T-helper 1 cell treated with Interleukin-12 subunit alpha and Interleukin-12 subunit beta and Interleukin-4 antibody, amounts not matched to agents 30 μg/mL and 1 μg/mL, for 36 hours (primary cell): ENCODE data around the gene BYSL.

Experiments used
- H3K27ac Mint-ChIP-seq: one replicate; pipeline ENCODE4 v1.8.0; 2021; ENCODE audit warnings: mild to moderate bottlenecking, mixed read lengths
- H3K27me3 Mint-ChIP-seq: one replicate; pipeline ENCODE4 v1.8.0; 2021; ENCODE audit warnings: low read depth, mixed read lengths
- H3K36me3 Mint-ChIP-seq: one replicate; pipeline ENCODE4 v1.8.0; 2021; ENCODE audit warnings: low read depth, mixed read lengths
- H3K4me1 Mint-ChIP-seq: one replicate; pipeline ENCODE4 v1.8.0; 2021; ENCODE audit warnings: low read depth, mixed read lengths
- H3K4me3 Mint-ChIP-seq: one replicate; pipeline ENCODE4 v1.8.0; 2021; ENCODE audit warnings: mild to moderate bottlenecking, moderate library complexity, mixed read lengths
- H3K9me3 Mint-ChIP-seq: one replicate; pipeline ENCODE4 v1.8.0; 2021; ENCODE audit warnings: mixed read lengths

The BYSL gene

DNA sequence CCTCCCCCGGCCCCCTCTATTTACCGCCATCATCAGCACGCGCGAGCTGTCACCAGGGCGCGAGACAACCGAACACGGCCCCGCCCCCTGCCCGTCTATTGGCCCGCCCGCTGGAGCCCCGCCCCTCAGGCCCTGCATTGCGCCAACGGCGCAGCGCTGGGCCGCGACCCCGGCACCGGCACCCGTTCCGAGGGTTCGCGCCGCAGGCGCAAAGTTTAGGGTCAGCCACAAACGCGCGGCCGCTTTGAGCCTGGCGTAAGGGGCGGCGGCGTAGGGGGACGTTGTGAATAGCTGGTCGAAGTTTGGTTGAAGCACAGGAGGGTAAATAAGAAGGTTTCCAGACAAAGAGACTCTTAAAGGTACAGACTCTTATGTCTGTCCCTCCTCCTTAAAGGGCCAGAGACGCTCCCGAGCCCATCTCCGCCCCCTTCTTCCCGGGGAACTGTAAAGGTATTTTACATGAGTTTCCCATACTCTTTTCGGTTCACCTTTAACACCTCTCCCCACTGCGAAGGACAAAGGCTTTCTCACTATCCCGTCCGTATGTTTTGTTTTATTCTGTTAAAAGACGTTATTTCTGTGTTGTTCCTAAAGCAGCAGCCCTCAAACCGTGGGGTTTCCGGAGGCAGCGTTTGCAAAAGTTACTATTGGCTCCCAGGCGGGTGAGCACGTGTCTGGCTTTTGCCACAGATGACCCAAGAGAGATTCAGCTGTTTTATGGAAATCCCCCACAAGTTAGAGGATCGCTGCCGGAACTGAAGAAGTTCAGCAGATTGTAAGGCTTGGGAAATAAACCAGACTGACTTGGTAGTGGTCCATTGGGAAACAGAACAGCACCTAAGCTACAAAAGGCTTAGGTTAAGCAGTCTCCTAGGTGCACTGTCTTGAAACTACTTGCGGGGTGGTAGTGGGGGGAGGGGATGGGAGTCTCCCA is 25.7 kb upstream of the BYSL start, which contains the start of gene USP49:
Gene USP49, minus strand, starts transcription at position 76 of the 934 bp plus-strand sequence. CDS start 88,392 bp downstream, outside the sequence.
- Mint-ChIP-seq H3K4me3 (no peak within 1 kb of the TSS), H3K27ac (peak within 1 kb of the TSS; percentile 83), H3K27me3 (no peaks in the 10 kb centered on the region), H3K4me1 (peaks cover 9% of the 10 kb centered on the region), H3K9me3 (no peaks in the 10 kb centered on the region), H3K36me3 (peaks cover 2% of the 10 kb centered on the region)

GRCh38 chr6:41896281-41896680 is 25.0 kb upstream of the BYSL start:
- Mint-ChIP-seq H3K4me3 (no peak overlapping the region), H3K36me3 (peaks cover 2% of the 10 kb centered on the region), H3K4me1 (peaks cover 9% of the 10 kb centered on the region), H3K27ac (peak overlapping the region; percentile 83), H3K27me3 (no peaks in the 10 kb centered on the region), H3K9me3 (no peaks in the 10 kb centered on the region)

- Mint-ChIP-seq H3K9me3 (no peaks in the 10 kb centered on the region), H3K27me3 (no peaks in the 10 kb centered on the region), H3K27ac (no peak overlapping the region), H3K4me3 (no peak overlapping the region), H3K36me3 (peaks cover 14% of the 10 kb centered on the region), H3K4me1 (peaks cover 19% of the 10 kb centered on the region)
These were observed 20.4 kb upstream of the BYSL start for GRCh38 chr6:41900861-41901260.

- Mint-ChIP-seq H3K36me3 (peaks cover 19% of the 10 kb centered on the region), H3K4me1 (peaks cover 18% of the 10 kb centered on the region), H3K4me3 (no peak overlapping the region), H3K27me3 (no peaks in the 10 kb centered on the region), H3K9me3 (no peaks in the 10 kb centered on the region), H3K27ac (no peak overlapping the region)
These were observed 19.3 kb upstream of the BYSL start for GRCh38 chr6:41901882-41902519.

DNA sequence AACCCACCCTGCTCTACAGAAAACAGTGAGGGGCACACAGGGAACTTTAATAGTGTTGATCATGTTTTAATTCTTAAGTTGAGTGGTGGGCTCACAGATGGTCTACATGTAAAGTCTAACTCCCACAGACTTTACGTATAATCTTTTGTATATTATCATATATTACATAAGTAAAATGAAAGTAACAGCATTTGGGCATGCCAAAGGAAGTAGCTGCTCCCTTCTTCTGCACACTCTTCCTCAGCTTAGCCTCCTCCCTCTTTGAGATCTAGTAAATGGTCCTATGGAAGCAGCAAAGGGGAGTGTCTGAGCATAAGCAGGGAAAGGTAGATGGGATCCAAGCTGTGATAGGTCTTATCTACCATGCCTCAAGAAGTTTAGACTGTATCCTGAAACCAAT is 11.6 kb upstream of the BYSL start:
- Mint-ChIP-seq H3K4me3 (no peak overlapping the region), H3K27ac (no peak overlapping the region), H3K9me3 (no peaks in the 10 kb centered on the region), H3K36me3 (peaks cover 41% of the 10 kb centered on the region), H3K4me1 (peaks cover 25% of the 10 kb centered on the region), H3K27me3 (no peaks in the 10 kb centered on the region)

- H3K4me3 Mint-ChIP-seq: no peak overlapping the region
- H3K4me1 Mint-ChIP-seq: peaks cover 32% of the 10 kb centered on the region
- no peak overlapping the region for H3K27ac Mint-ChIP-seq
- peaks cover 31% of the 10 kb centered on the region for H3K36me3 Mint-ChIP-seq
- H3K27me3 Mint-ChIP-seq: no peaks in the 10 kb centered on the region
- H3K9me3 Mint-ChIP-seq: no peaks in the 10 kb centered on the region
These were observed 7.0 kb upstream of the BYSL start for GRCh38 chr6:41914343-41914742.

GRCh38 chr6:41914869-41915530 is 6.3 kb upstream of the BYSL start:
- no peak overlapping the region for H3K27ac Mint-ChIP-seq
- H3K36me3 Mint-ChIP-seq: peaks cover 30% of the 10 kb centered on the region
- no peaks in the 10 kb centered on the region for H3K9me3 Mint-ChIP-seq
- H3K27me3 Mint-ChIP-seq: no peaks in the 10 kb centered on the region
- no peak overlapping the region for H3K4me3 Mint-ChIP-seq
- peaks cover 29% of the 10 kb centered on the region for H3K4me1 Mint-ChIP-seq

DNA sequence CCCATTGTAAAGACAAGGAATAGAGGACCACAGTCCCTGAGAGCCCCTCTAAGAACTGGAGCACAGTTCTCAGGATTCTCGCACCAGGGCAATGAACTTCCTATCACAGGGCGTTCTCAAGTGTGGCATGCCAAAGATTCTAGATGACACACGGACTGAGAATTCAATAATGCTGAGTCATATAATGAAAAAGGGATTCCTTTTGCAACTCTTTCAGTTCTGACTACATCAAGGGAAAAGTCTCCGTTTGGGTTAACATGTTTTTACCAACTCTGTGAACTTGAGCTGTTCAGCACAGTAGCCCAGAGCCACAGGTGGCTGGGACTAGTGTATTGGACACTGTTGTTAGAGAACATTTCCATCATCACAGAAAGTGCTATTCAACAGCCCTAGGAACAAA is 3.8 kb upstream of the BYSL start:
- Mint-ChIP-seq H3K4me3 (no peak overlapping the region), H3K36me3 (peaks cover 31% of the 10 kb centered on the region), H3K4me1 (peaks cover 38% of the 10 kb centered on the region), H3K27me3 (no peaks in the 10 kb centered on the region), H3K27ac (no peak overlapping the region), H3K9me3 (no peaks in the 10 kb centered on the region)

DNA sequence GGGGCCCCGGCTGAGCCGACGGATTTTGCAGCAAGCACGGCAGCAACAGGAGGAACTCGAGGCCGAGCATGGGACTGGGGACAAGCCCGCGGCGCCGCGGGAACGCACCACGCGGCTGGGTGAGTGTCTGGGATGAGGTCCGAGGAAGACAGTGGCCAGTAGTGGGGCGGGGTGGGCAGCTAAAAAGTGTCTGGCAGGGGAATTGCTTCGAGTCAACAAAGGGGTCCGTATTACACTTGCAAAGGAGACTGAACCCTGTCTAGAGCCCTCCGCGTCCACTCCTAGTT is 356 bp downstream of the BYSL start:
- peaks cover 27% of the 10 kb centered on the region for H3K36me3 Mint-ChIP-seq

GRCh38 chr6:41922154-41922553 is 855 bp downstream of the BYSL start:
- peaks cover 27% of the 10 kb centered on the region for H3K36me3 Mint-ChIP-seq
- peak overlapping the region; percentile 99 for H3K27ac Mint-ChIP-seq
- H3K4me1 Mint-ChIP-seq: peaks cover 43% of the 10 kb centered on the region
- no peaks in the 10 kb centered on the region for H3K27me3 Mint-ChIP-seq
- H3K9me3 Mint-ChIP-seq: no peaks in the 10 kb centered on the region
- H3K4me3 Mint-ChIP-seq: peak overlapping the region; percentile 97

More for the DNA sequence above, 356 bp downstream of the BYSL start:
- Mint-ChIP-seq H3K4me1 (peaks cover 43% of the 10 kb centered on the region), H3K4me3 (peak overlapping the region; percentile 97), H3K27ac (peak overlapping the region; percentile 99), H3K27me3 (no peaks in the 10 kb centered on the region), H3K9me3 (no peaks in the 10 kb centered on the region)

GRCh38 chr6:41927253-41927652 is 6.0 kb downstream of the BYSL start:
- Mint-ChIP-seq H3K36me3 (peaks cover 48% of the 10 kb centered on the region), H3K4me3 (no peak overlapping the region), H3K27ac (no peak overlapping the region), H3K27me3 (no peaks in the 10 kb centered on the region), H3K9me3 (no peaks in the 10 kb centered on the region), H3K4me1 (peaks cover 49% of the 10 kb centered on the region)

DNA sequence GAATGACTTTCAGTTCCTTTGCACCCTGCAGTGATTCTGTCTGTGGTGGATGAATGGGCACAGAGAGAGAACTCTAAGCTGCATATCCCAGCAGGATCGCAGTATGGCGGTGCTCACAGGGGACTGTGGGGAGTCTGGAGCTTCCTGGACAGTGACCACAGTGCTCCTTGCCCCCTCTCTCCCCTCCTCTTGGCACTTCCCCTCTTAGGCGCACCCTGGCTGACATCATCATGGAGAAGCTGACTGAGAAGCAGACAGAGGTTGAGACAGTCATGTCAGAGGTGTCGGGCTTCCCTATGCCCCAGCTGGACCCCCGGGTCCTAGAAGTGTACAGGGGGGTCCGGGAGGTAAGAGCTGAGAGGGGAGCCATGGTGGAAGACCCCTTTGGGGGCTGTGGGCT is 8.6 kb downstream of the BYSL start:
- Mint-ChIP-seq H3K27me3 (no peaks in the 10 kb centered on the region), H3K4me3 (no peak overlapping the region), H3K9me3 (no peaks in the 10 kb centered on the region), H3K4me1 (peaks cover 39% of the 10 kb centered on the region), H3K36me3 (peaks cover 49% of the 10 kb centered on the region), H3K27ac (no peak overlapping the region)

- Mint-ChIP-seq H3K4me3 (no peak overlapping the region), H3K4me1 (peaks cover 53% of the 10 kb centered on the region)
These were observed 10.5 kb downstream of the BYSL start for GRCh38 chr6:41931792-41932191.

GRCh38 chr6:41932378-41932777 is 11.1 kb downstream of the BYSL start:
- peaks cover 54% of the 10 kb centered on the region for H3K4me1 Mint-ChIP-seq
- H3K27ac Mint-ChIP-seq: peak overlapping the region; percentile 60
- H3K4me3 Mint-ChIP-seq: no peak overlapping the region
- no peaks in the 10 kb centered on the region for H3K9me3 Mint-ChIP-seq
- H3K36me3 Mint-ChIP-seq: peaks cover 62% of the 10 kb centered on the region
- H3K27me3 Mint-ChIP-seq: no peaks in the 10 kb centered on the region

More at GRCh38 chr6:41931792-41932191, 10.5 kb downstream of the BYSL start:
- H3K27me3 Mint-ChIP-seq: no peaks in the 10 kb centered on the region
- peaks cover 61% of the 10 kb centered on the region for H3K36me3 Mint-ChIP-seq
- H3K27ac Mint-ChIP-seq: peak overlapping the region; percentile 60
- no peaks in the 10 kb centered on the region for H3K9me3 Mint-ChIP-seq
